HCT116 (cell line): Measurements from ENCODE around the gene SNX15. TPM values are rescaled to one million over a fixed set of nuclear protein-coding genes. Genes with fewer than 3 reads are reported as not detected.

ENCODE experiments used
- ATAC-seq: fragments of 200-7000 bp; cut with Tn5 transposase; 2 replicates; pipeline ENCODE4 v1.9.1; 2020; ENCODE audit warnings: mild to moderate bottlenecking, moderate library complexity
- BruUV-seq: library from RNA; stranded (reverse); fragments of 400-500 nt; replicated peaks from 2 replicates; lab custom pipeline; 2021; lab: Mats Ljungman, UMichigan
- CTCF ChIA-PET: fragments of 300-600 bp; sonication (Branson Sonifier 250); formaldehyde crosslinking; loops from one replicate; lab custom pipeline; 2021; ENCODE audit warnings: antibody characterized with exemption; lab: Charles Lee
- POLR2A ChIA-PET: fragments of 300-600, 350-600 bp; sonication (Branson Sonifier 250); formaldehyde crosslinking; loops from one replicate; lab custom pipeline; 2021; ENCODE audit warnings: antibody characterized with exemption; lab: Charles Lee
- RAD21 ChIA-PET, 2 experiments: fragments of 300-600 bp; sonication (Branson Sonifier 250); formaldehyde crosslinking; loops; one replicate each; lab custom pipeline; 2023; ENCODE audit warnings: low total read pairs in 2 of 2; ENCODE audit not compliant: uncharacterized antibody in 2 of 2, unreplicated experiment in 2 of 2, low non-redundant PET in 1 of 2; lab: Charles Lee
- DNase-seq: peaks from one replicate; pipeline ENCODE4 v3.0.0-alpha.2; 2010; ENCODE audit warnings: low read depth, low spot score
- H2AFZ ChIP-seq: fragments of 200-600 bp; shearing (Covaris generic), sonication (generic); 2 replicates; pipeline ENCODE4 v1.6.1; 2017; ENCODE audit warnings: low read depth, mixed run types, mixed read lengths, antibody characterized with exemption, low read length; ENCODE audit not compliant: poor library complexity, severe bottlenecking
- H3K27ac ChIP-seq: 2 replicates; pipeline ENCODE4 v1.5.1; 2012; ENCODE audit warnings: low read depth, low read length
- H3K27me3 ChIP-seq: fragments of 200-600 bp; sonication (generic); 2 replicates; pipeline ENCODE4 v1.6.1; 2016; ENCODE audit warnings: mixed run types, low read length, mixed read lengths; ENCODE audit not compliant: insufficient read depth
- H3K36me3 ChIP-seq, 2 experiments: fragments of 200-500 bp in 1 of 2; fragments of 200-600 bp in 1 of 2; sonication (Bioruptor generic) in 1 of 2; sonication (generic) in 1 of 2; 2 replicates each; pipeline versions ENCODE4 v1.5.1 to v1.6.1; 2014 to 2016; ENCODE audit warnings: low read length in 2 of 2, inconsistent platforms in 1 of 2, mixed read lengths in 1 of 2, mixed run types in 1 of 2; ENCODE audit not compliant: insufficient read depth in 2 of 2, control insufficient read depth in 1 of 2
- H3K4me1 ChIP-seq, 2 experiments: fragments of 200-600 bp in 1 of 2; sonication (generic) in 1 of 2; 2 replicates each; pipeline versions ENCODE4 v1.5.1 to v1.6.1; 2012 to 2017; ENCODE audit warnings: low read length in 2 of 2, inconsistent platforms in 1 of 2, mild to moderate bottlenecking in 1 of 2, mixed read lengths in 1 of 2, mixed run types in 1 of 2, moderate library complexity in 1 of 2; ENCODE audit not compliant: insufficient read depth in 2 of 2, control insufficient read depth in 1 of 2
- H3K4me2 ChIP-seq: fragments of 200-600 bp; sonication (generic); 2 replicates; pipeline ENCODE4 v1.6.1; 2017; ENCODE audit warnings: mixed run types, low read length, mixed read lengths
- H3K4me3 ChIP-seq, 2 experiments: fragments of 200-600 bp in 1 of 2; sonication (generic) in 1 of 2; replicated peaks in 1 of 2; 2 replicates each; pipeline ENCODE4 v1.5.1; 2011 to 2016; ENCODE audit warnings: low read length in 2 of 2, control low read depth in 1 of 2, low read depth in 1 of 2, mild to moderate bottlenecking in 1 of 2, mixed read lengths in 1 of 2, mixed run types in 1 of 2
- H3K79me2 ChIP-seq: fragments of 200-600 bp; sonication (generic); 2 replicates; pipeline ENCODE4 v1.6.1; 2017; ENCODE audit warnings: mild to moderate bottlenecking, mixed run types, low read length, moderate library complexity, mixed read lengths; ENCODE audit not compliant: insufficient read depth
- H3K9ac ChIP-seq: fragments of 200-600 bp; sonication (generic); 2 replicates; pipeline ENCODE4 v1.6.1; 2016; ENCODE audit warnings: low read length, mixed read lengths
- H3K9me2 ChIP-seq: fragments of 200-600 bp; sonication (generic), shearing (Covaris generic); 2 replicates; pipeline ENCODE4 v1.6.1; 2017; ENCODE audit warnings: mixed run types, mild to moderate bottlenecking, moderate library complexity; ENCODE audit not compliant: insufficient read depth
- H3K9me3 ChIP-seq, 2 experiments: fragments of 200-500 bp in 1 of 2; fragments of 200-600 bp in 1 of 2; sonication (Bioruptor generic) in 1 of 2; sonication (generic) in 1 of 2; 2 replicates each; pipeline ENCODE4 v1.6.1; 2014 to 2017; ENCODE audit warnings: low read length in 2 of 2, mixed read lengths in 2 of 2, inconsistent platforms in 1 of 2, low read depth in 1 of 2, mild to moderate bottlenecking in 1 of 2, mixed run types in 1 of 2, moderate library complexity in 1 of 2; ENCODE audit not compliant: control insufficient read depth in 1 of 2, insufficient read depth in 1 of 2
- H4K20me1 ChIP-seq: fragments of 200-600 bp; sonication (generic), shearing (Covaris generic); 2 replicates; pipeline ENCODE4 v1.6.1; 2017; ENCODE audit warnings: mixed run types, mild to moderate bottlenecking, moderate library complexity; ENCODE audit not compliant: insufficient read depth
- CBX3 ChIP-seq: IDR thresholded peaks from 2 replicates; pipeline ENCODE4 v1.6.1; 2012; ENCODE audit warnings: low read depth
- CTCF ChIP-seq, 3 experiments: fragments of 200-600 bp in 1 of 3; sonication (generic) in 1 of 3; IDR thresholded peaks in 2 of 3; conservative IDR thresholded peaks in 1 of 3; 2 replicates each; pipeline ENCODE4 v1.5.1; 2012 to 2017; ENCODE audit warnings: low read depth in 2 of 3, low read length in 2 of 3, antibody characterized with exemption in 1 of 3, borderline replicate concordance in 1 of 3, control low read depth in 1 of 3, mild to moderate bottlenecking in 1 of 3, mixed read lengths in 1 of 3, mixed run types in 1 of 3, moderate library complexity in 1 of 3; ENCODE audit not compliant: insufficient read depth in 1 of 3
- EGR1 ChIP-seq: IDR thresholded peaks from 2 replicates; pipeline ENCODE4 v1.6.1; 2012; ENCODE audit warnings: low read depth
- ELF1 ChIP-seq: IDR thresholded peaks from 2 replicates; pipeline ENCODE4 v1.6.1; 2012; ENCODE audit warnings: low read depth, borderline replicate concordance
- FOSL1 ChIP-seq: IDR thresholded peaks from 2 replicates; pipeline ENCODE4 v1.6.1; 2012; ENCODE audit warnings: low read depth
- JUND ChIP-seq: IDR thresholded peaks from 2 replicates; pipeline ENCODE4 v1.6.1; 2012
- POLR2AphosphoS5 ChIP-seq: IDR thresholded peaks from 2 replicates; pipeline ENCODE4 v1.6.1; 2011; ENCODE audit warnings: mild to moderate bottlenecking, low read depth, low read length, moderate library complexity
- SIN3A ChIP-seq: IDR thresholded peaks from 2 replicates; pipeline ENCODE4 v1.6.1; 2012; ENCODE audit warnings: low read depth
- SRF ChIP-seq: IDR thresholded peaks from 2 replicates; pipeline ENCODE4 v1.6.1; 2012; ENCODE audit warnings: low read depth
- TCF7L2 ChIP-seq: IDR thresholded peaks from 2 replicates; pipeline ENCODE4 v1.7.0; 2011; ENCODE audit warnings: borderline replicate concordance, inconsistent platforms; ENCODE audit not compliant: insufficient read depth, insufficient read length; ENCODE audit errors: extremely low read depth
- YY1 ChIP-seq: IDR thresholded peaks from 2 replicates; pipeline ENCODE4 v1.6.1; 2011; ENCODE audit warnings: low read length, low read depth, moderate library complexity, mild to moderate bottlenecking; ENCODE audit not compliant: insufficient replicate concordance; ENCODE audit errors: extremely low read depth
- intact Hi-C: fragments of 100-400 bp; cut with micrococcal nuclease; formaldehyde crosslinking; loops from 2 replicates; pipeline ENCODE4 v1.10.0; 2022
- total RNA-seq: library from RNA; stranded (reverse); gene quantifications from one replicate; pipeline ENCODE4 v1.2.1, GENCODE V29; 2021; ENCODE audit not compliant: unreplicated experiment
- TF ChIP-seq, protein P1 (sequence below): IDR thresholded peaks from 2 replicates; pipeline ENCODE4 v1.6.1; 2011; ENCODE audit warnings: mild to moderate bottlenecking, low read length, moderate library complexity; ENCODE audit not compliant: insufficient replicate concordance; ENCODE audit errors: extremely low read depth
- TF ChIP-seq, protein P2 (sequence below): IDR thresholded peaks from 2 replicates; pipeline ENCODE4 v1.6.1; 2012

The SNX15 gene
- total RNA-seq, 1 experiment from 2014 or later, result 16.8 TPM

DNA sequence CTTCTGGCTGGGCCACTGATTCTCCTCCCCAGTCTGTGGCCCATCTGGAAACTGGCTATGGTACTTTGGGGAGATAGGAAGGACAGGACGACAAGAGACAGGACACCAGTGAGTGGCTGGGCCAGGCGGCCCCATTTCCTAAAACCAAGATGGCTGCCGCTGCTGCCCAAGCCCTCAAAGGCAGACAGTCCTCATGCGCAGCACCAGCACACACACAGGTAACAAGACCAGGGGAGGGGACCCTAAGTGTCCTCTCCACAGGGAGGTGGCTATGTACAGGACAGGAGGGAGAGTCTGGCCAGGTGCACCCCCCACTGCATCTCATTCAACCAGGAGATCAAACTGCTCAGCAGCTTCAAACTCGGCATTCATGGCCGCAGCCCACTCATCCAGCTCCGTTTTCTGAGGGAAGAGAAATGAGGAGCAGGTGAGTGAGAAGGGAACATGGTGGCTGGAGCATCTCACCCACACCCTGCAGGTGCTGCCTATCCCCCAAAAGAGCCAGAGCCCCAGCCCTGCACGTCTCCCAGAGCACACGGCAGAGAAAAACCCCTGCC is 51.6 kb downstream of the SNX15 start:
- no peak for DNase-seq
- BruUV-seq, result no TSS peak
- Histone ChIP-seq H2AFZ (no peak overlapping the region), H3K9me2 (no peaks in the 10 kb centered on the region), H3K4me3 (no peak overlapping the region), H4K20me1 (no peaks in the 10 kb centered on the region), H3K79me2 (peaks cover 72% of the 10 kb centered on the region), H3K9ac (peak overlapping the region; percentile 15; the same call in 1 of the 2 replicates), H3K4me1 (peaks cover 5 to 24% of the 10 kb centered on the region in 2 experiments; a peak in 3 of 4 replicates), H3K36me3 (peaks cover 14 to 49% of the 10 kb centered on the region in 2 experiments; a peak in 2 of 4 replicates), H3K4me2 (peak overlapping the region; percentile 31; the same call in 1 of the 2 replicates), H3K27ac (peak overlapping the region; percentile 39), H3K9me3 (no peaks in the 10 kb centered on the region), H3K27me3 (no peaks in the 10 kb centered on the region)
- ChIA-PET POLR2A (interaction anchor here (0.8 to 1.5 kb wide), 2 partner anchors 33 to 43 kb away, joined by 3 read pairs; partner anchors contain the start of genes FAU, MRPL49 and TM7SF2), CTCF (no interaction called here), RAD21 (no interaction called here)
- intact Hi-C loops, result loop anchor here (5.0 kb wide), 1 partner anchor 67 kb away; the partner anchor contains the start of gene ARL2
- no peak for ATAC-seq
- TF ChIP-seq SRF (no peak), POLR2AphosphoS5 (no peak), EGR1 (no peak), CTCF (IDR thresholded peaks at IDR 0.05 in 2 of 3, conservative IDR thresholded peaks at IDR 0.05 in 1 of 3; ENCODE audit: borderline replicate concordance in 1 of 3, insufficient read depth in 1 of 3, low read depth in 2 of 3, low read length in 2 of 3) (no peak), TCF7L2 (no peak), JUND (no peak), YY1 (no peak), FOSL1 (no peak), CBX3 (no peak), SIN3A (no peak), ELF1 (no peak)
- TF ChIP-seq, protein P1, sequence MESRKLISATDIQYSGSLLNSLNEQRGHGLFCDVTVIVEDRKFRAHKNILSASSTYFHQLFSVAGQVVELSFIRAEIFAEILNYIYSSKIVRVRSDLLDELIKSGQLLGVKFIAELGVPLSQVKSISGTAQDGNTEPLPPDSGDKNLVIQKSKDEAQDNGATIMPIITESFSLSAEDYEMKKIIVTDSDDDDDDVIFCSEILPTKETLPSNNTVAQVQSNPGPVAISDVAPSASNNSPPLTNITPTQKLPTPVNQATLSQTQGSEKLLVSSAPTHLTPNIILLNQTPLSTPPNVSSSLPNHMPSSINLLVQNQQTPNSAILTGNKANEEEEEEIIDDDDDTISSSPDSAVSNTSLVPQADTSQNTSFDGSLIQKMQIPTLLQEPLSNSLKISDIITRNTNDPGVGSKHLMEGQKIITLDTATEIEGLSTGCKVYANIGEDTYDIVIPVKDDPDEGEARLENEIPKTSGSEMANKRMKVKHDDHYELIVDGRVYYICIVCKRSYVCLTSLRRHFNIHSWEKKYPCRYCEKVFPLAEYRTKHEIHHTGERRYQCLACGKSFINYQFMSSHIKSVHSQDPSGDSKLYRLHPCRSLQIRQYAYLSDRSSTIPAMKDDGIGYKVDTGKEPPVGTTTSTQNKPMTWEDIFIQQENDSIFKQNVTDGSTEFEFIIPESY, result no peak
- TF ChIP-seq, protein P2, sequence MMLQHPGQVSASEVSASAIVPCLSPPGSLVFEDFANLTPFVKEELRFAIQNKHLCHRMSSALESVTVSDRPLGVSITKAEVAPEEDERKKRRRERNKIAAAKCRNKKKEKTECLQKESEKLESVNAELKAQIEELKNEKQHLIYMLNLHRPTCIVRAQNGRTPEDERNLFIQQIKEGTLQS, result no peak
